Putamen (tissue), 1 donor: ENCODE measurements around the gene TCF7L2.

Source experiments
- DNase-seq: peaks from one replicate; pipeline ENCODE4 v3.0.0-alpha.2; 2016; ENCODE audit warnings: low spot score

The TCF7L2 gene

GRCh38 chr10:113148071-113148825, 198.2 kb downstream of the TCF7L2 start:
- DNase-seq, result no peak

GRCh38 chr10:113148901-113149300, 198.9 kb downstream of the TCF7L2 start:
- no peak for DNase-seq

- no peak for DNase-seq
Measured at GRCh38 chr10:113149626-113150025, 199.6 kb downstream of the TCF7L2 start.

- peak; percentile 15 for DNase-seq
Measured at GRCh38 chr10:113151190-113151666, 201.2 kb downstream of the TCF7L2 start.

- DNase-seq, result no peak
Measured at GRCh38 chr10:113153493-113154102, 203.6 kb downstream of the TCF7L2 start.

GRCh38 chr10:113157441-113157840, 207.4 kb downstream of the TCF7L2 start:
- no peak for DNase-seq

- DNase-seq, result no peak
Measured at GRCh38 chr10:113158183-113158582, 208.1 kb downstream of the TCF7L2 start.

GRCh38 chr10:113159563-113159962, 209.5 kb downstream of the TCF7L2 start:
- no peak for DNase-seq

GRCh38 chr10:113160641-113161040, 210.6 kb downstream of the TCF7L2 start:
- DNase-seq, result no peak

- DNase-seq, result no peak
Measured at GRCh38 chr10:113161066-113161465, 211.0 kb downstream of the TCF7L2 start.

GRCh38 chr10:113162960-113163359, 212.9 kb downstream of the TCF7L2 start:
- DNase-seq, result no peak

GRCh38 chr10:113165673-113166072, 215.6 kb downstream of the TCF7L2 start:
- DNase-seq, result no peak

- DNase-seq, result no peak
Measured at GRCh38 chr10:113167702-113168101, 217.7 kb downstream of the TCF7L2 start.

GRCh38 chr10:113168584-113168983, 218.5 kb downstream of the TCF7L2 start:
- no peak for DNase-seq

GRCh38 chr10:113169111-113169510, 219.1 kb downstream of the TCF7L2 start:
- no peak for DNase-seq

GRCh38 chr10:113169853-113170460, 219.9 kb downstream of the TCF7L2 start:
- no peak for DNase-seq

GRCh38 chr10:113171662-113172061, 221.6 kb downstream of the TCF7L2 start:
- no peak for DNase-seq

- no peak for DNase-seq
Measured at GRCh38 chr10:113175176-113175575, 225.1 kb downstream of the TCF7L2 start.

- DNase-seq, result no peak
Measured at GRCh38 chr10:113175756-113176651, 226.0 kb downstream of the TCF7L2 start.

- no peak for DNase-seq
Measured at GRCh38 chr10:113176652-113177155, 226.7 kb downstream of the TCF7L2 start.

- DNase-seq, result peak; percentile 68
Measured at GRCh38 chr10:113177156-113177935, 227.3 kb downstream of the TCF7L2 start.
